KMS-11 (cell line): ENCODE data around the gene GRAMD4.

Source experiments
- H2AFZ ChIP-seq: fragments of 200-600 bp; sonication (generic); 2 replicates; pipeline ENCODE4 v1.6.1; 2016; ENCODE audit warnings: antibody characterized with exemption, mixed run types, low read depth
- H3K27ac ChIP-seq: fragments of 200-600 bp; sonication (generic); 2 replicates; pipeline ENCODE4 v1.6.1; 2016; ENCODE audit warnings: mild to moderate bottlenecking, mixed run types
- H3K27me3 ChIP-seq: fragments of 200-600 bp; sonication (generic); 2 replicates; pipeline ENCODE4 v1.6.1; 2017; ENCODE audit warnings: mild to moderate bottlenecking, low read depth, mixed run types, moderate library complexity; ENCODE audit not compliant: insufficient read depth
- H3K36me3 ChIP-seq: fragments of 200-600 bp; sonication (generic); 2 replicates; pipeline ENCODE4 v1.6.1; 2017; ENCODE audit warnings: mild to moderate bottlenecking, mixed run types; ENCODE audit not compliant: insufficient read depth
- H3K4me1 ChIP-seq: fragments of 200-600 bp; sonication (generic); 2 replicates; pipeline ENCODE4 v1.6.1; 2016; ENCODE audit warnings: mild to moderate bottlenecking, low read depth, mixed run types; ENCODE audit not compliant: poor library complexity, severe bottlenecking
- H3K4me2 ChIP-seq: fragments of 200-600 bp; sonication (generic); 2 replicates; pipeline ENCODE4 v1.7.0; 2016; ENCODE audit warnings: mild to moderate bottlenecking, mixed run types
- H3K4me3 ChIP-seq: fragments of 200-600 bp; sonication (generic); IDR thresholded peaks from 2 replicates; pipeline ENCODE4 v1.6.1; 2017; ENCODE audit warnings: low read depth, low read length, mixed read lengths; ENCODE audit not compliant: insufficient read depth
- H3K79me2 ChIP-seq: fragments of 200-600 bp; sonication (generic); 2 replicates; pipeline ENCODE4 v1.6.1; 2016; ENCODE audit warnings: low read depth, mixed run types; ENCODE audit not compliant: insufficient read depth
- H3K9ac ChIP-seq: fragments of 200-600 bp; sonication (generic); 2 replicates; pipeline ENCODE4 v1.6.1; 2016; ENCODE audit warnings: mild to moderate bottlenecking, mixed run types
- H4K20me1 ChIP-seq: fragments of 200-600 bp; sonication (generic); 2 replicates; pipeline ENCODE4 v1.6.1; 2016; ENCODE audit warnings: mild to moderate bottlenecking, mixed run types; ENCODE audit not compliant: insufficient read depth
- CTCF ChIP-seq: fragments of 200-600 bp; sonication (generic); conservative IDR thresholded peaks from 2 replicates; pipeline ENCODE4 v1.6.1; 2017; ENCODE audit warnings: low read depth, mild to moderate bottlenecking, antibody characterized with exemption, low read length, moderate library complexity, mixed read lengths

Gene GRAMD4

GRCh38 chr22:46714550-46714949 is 94.4 kb downstream of the GRAMD4 start:
- Histone ChIP-seq H4K20me1 (no peaks in the 10 kb centered on the region), H3K36me3 (no peaks in the 10 kb centered on the region)

DNA sequence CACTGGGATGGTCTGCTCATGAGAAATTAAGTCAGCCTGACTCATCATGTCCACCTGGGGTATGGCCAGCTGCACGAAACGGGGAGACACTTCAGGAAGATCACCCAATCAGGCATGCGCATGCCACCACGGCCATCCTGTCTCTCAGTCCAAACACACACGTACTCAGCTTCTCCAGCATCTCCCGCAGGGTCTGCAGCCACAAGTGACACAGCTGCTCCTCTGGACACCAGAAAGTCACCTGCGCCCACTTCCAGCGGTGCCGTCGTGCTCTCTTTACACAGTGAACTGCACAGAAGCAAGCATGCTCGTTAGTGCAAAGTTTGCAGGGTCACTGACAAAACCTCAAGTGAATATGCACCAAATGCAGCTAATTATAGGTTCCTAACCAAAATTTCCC is 99.7 kb downstream of the GRAMD4 start:
- H3K79me2 ChIP-seq, result no peaks in the 10 kb centered on the region
- no peaks in the 10 kb centered on the region for H3K36me3 ChIP-seq
- no peak overlapping the region for H3K27ac ChIP-seq
- no peak overlapping the region for H3K4me3 ChIP-seq
- no peak for TF ChIP-seq CTCF
- H4K20me1 ChIP-seq, result no peaks in the 10 kb centered on the region
- H3K4me1 ChIP-seq, result no peaks in the 10 kb centered on the region
- H3K4me2 ChIP-seq, result no peak overlapping the region
- H3K27me3 ChIP-seq, result no peaks in the 10 kb centered on the region
- no peak overlapping the region for H3K9ac ChIP-seq
- H2AFZ ChIP-seq, result no peak overlapping the region

More at GRCh38 chr22:46714550-46714949, 94.4 kb downstream of the GRAMD4 start:
- Histone ChIP-seq H3K79me2 (no peaks in the 10 kb centered on the region), H3K27me3 (no peaks in the 10 kb centered on the region), H3K4me2 (no peak overlapping the region), H2AFZ (no peak overlapping the region), H3K4me3 (no peak overlapping the region), H3K9ac (no peak overlapping the region), H3K27ac (no peak overlapping the region), H3K4me1 (no peaks in the 10 kb centered on the region)
- no peak for TF ChIP-seq CTCF

DNA sequence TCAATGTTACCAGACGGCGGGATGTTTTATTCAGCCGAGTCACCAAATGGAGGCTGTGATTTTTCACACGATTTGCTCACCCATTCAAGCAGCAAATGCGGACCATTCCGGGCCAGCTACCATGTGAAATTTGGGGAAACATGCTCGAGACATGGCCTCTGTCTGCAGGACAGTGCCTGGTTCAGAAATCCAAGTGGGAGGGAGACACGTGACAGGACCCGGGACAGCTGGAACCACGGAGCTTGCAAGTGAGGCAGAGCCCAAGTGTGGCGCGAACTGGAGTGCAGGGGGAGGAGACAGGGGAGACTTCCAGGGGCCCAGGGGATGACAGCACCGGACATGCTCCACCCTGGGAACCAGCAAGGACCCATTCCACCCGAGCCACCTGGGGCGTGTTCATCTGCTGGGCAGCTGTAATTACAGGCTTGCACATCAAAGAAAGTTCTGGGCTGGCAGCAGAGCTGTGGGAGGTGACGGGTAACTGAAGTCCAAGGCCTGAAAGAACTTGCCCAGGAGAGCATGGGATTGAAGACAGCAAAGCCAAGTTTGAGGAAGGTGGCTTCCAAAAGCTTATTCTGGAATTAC is 101.4 kb downstream of the GRAMD4 start:
- Histone ChIP-seq H3K27me3 (no peaks in the 10 kb centered on the region), H3K36me3 (no peaks in the 10 kb centered on the region), H3K9ac (no peak overlapping the region), H3K79me2 (no peaks in the 10 kb centered on the region), H3K4me1 (no peaks in the 10 kb centered on the region), H3K4me3 (no peak overlapping the region), H4K20me1 (no peaks in the 10 kb centered on the region), H3K4me2 (no peak overlapping the region), H3K27ac (no peak overlapping the region), H2AFZ (no peak overlapping the region)
- TF ChIP-seq CTCF, result no peak

- Histone ChIP-seq H3K79me2 (no peaks in the 10 kb centered on the region), H4K20me1 (no peaks in the 10 kb centered on the region), H3K9ac (no peak overlapping the region), H2AFZ (no peak overlapping the region), H3K36me3 (no peaks in the 10 kb centered on the region), H3K4me1 (no peaks in the 10 kb centered on the region), H3K27ac (no peak overlapping the region), H3K4me2 (no peak overlapping the region), H3K4me3 (no peak overlapping the region), H3K27me3 (no peaks in the 10 kb centered on the region)
- no peak for TF ChIP-seq CTCF
Observed at GRCh38 chr22:46723882-46724281, 103.7 kb downstream of the GRAMD4 start.
